ENCODE results near the gene NLRP12.

DNA sequence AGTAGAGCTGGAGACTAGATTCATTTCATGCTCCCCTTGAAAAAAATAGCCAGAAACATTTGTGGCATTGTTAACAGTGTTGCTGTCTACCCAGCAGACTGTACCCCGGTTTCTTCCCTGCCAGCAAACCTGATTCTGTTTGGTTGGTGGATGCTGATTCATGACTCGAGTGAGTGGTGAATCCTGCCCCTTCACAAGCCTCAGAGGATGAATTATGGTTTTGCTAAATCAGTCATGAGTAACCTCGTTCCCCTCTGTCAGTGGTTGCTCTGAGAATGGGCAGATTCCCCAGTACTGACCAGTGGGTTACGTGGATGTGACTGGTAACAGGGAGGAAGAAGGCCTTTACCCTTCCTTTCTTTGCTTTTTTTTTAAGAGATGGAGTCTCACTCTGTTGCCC lies 10.1 kb downstream of the NLRP12 start:
- TF ChIP-seq POLR2AphosphoS5 (IDR thresholded peaks at IDR 0.05) (no peak), POLR2A (IDR thresholded peaks at IDR 0.05; ENCODE audit: low read depth) (no peak), EP300 (IDR thresholded peaks at IDR 0.05) (no peak)
- TF ChIP-seq, protein P1, sequence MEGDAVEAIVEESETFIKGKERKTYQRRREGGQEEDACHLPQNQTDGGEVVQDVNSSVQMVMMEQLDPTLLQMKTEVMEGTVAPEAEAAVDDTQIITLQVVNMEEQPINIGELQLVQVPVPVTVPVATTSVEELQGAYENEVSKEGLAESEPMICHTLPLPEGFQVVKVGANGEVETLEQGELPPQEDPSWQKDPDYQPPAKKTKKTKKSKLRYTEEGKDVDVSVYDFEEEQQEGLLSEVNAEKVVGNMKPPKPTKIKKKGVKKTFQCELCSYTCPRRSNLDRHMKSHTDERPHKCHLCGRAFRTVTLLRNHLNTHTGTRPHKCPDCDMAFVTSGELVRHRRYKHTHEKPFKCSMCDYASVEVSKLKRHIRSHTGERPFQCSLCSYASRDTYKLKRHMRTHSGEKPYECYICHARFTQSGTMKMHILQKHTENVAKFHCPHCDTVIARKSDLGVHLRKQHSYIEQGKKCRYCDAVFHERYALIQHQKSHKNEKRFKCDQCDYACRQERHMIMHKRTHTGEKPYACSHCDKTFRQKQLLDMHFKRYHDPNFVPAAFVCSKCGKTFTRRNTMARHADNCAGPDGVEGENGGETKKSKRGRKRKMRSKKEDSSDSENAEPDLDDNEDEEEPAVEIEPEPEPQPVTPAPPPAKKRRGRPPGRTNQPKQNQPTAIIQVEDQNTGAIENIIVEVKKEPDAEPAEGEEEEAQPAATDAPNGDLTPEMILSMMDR (IDR thresholded peaks at IDR 0.05) = no peak
